HuH-7.5 (cell line): ENCODE data around the gene FANCD2.
"Not testable (repeated sequence)": the region's sequence is repeated elsewhere in the genome, so short reads cannot be mapped to it uniquely, and the experiment has no call there.

Source experiments
- DNase-seq: peaks from one replicate; pipeline ENCODE4 v3.0.0; 2011; ENCODE audit warnings: low spot score

Gene FANCD2

DNA sequence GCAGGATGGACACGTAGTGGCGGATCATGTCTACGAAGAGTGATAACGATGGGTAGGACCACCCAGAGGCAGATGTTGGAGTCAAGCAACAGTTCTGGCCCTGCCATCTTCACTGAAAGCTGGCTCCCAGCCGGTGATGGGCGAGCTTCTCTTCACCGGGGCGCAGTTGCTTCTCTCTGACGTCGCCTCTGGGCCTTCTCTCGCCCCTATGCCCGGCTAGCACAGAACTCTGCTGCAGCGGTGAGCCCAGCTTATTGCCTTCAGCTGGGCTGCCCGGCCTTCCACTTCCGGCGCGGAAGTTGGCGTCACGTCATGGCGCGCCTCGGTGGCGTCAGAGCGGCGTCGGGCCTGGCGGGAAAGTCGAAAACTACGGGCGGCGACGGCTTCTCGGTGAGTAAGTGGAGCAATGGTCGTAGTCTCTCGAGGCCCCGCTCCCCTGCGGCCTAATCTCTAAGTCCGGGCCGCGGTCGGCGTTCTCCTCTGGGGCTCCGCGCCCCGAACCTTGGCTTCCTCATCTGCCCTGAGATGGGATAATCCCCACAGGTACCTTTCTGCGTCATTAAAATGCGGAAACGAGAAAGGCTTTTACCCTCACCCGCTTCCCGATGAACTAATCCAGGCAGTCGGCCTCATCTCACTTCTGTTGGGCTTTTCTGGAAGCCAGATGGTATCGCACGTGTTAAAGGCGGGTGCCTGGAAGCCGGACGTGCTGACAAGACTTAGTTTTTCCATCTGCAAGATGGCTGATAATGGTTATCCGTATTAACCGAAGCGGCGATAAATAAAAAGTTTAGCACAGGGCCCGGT, at the start of gene FANCD2:
FANCD2 (plus strand) TSS at position 354 of the 807 bp plus-strand sequence. CDS start 2,221 bp downstream, outside the sequence.
- DNase-seq: peak; percentile 84

DNA sequence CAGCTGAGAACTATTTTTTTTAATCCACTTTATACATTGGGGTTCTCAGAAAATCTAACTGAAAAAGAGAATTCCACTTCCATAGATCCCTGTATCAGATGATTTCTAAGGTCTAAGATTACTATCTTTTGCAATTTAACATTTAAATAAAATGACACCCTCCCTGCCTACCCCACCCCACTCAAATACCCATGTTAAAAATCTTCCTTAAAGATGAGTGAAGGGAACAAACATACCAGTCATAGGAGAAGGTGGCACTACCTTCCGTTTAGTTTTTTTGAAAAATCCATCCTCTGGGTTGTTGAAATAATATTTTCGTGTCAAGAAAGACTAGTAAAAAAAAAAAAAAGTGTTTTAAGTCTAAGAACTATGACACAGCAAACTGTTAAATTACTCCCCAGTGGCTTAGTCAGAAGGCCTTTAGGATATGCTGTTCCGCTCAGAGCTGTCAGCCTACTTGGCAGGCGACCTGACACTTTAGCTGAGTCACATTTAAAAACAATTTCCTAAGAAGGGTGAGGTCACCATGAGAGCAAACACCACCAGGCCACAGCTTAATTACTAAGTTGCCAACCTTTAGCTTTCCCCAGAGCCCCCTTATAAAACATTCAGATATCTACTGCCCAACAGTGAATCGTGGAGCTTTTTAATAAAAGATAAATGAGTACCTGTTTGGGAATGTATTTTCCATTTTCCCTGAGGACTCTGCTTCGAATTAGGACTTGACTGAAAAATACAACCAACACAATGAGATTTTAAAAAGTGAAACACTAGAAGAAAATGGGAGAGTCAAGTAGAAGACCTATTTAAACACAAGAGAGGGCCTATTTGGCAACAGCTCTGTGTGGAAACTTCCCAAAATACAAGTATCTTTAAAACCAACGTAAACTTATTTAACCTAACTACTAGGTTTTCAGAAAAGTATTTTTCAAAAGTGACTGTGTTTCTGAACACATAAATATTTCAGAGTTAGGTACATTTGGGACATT, 49.2 kb upstream of the FANCD2 start:
- DNase-seq: peak; percentile 58

DNA sequence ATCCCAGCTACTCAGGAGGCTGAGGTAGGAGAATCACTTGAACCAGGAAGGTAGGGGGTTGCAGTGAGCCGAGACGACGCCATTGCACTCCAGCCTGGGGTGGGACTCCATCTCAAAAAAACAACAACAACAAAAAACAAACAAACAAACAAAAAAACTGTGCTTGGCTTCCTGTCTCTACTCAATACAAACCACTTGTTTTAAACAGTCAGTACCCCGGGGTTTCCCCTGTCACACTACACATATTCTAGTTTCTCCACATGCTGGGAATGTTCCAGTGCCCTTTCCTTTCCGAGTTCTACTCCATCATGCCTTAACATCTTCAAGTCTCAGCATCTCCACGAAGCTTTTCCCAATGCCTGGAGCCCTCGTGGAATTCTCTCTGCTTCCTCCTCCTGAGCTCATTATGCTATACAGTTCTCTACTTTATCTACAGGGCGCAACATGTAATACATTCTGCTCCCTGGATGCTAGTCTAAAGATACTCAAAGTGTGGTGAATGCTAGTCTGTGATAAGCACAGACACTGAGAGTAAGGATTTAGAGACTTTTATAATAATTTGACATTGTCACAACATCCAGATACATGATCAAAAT, 47.4 kb upstream of the FANCD2 start:
- no peak for DNase-seq

DNA sequence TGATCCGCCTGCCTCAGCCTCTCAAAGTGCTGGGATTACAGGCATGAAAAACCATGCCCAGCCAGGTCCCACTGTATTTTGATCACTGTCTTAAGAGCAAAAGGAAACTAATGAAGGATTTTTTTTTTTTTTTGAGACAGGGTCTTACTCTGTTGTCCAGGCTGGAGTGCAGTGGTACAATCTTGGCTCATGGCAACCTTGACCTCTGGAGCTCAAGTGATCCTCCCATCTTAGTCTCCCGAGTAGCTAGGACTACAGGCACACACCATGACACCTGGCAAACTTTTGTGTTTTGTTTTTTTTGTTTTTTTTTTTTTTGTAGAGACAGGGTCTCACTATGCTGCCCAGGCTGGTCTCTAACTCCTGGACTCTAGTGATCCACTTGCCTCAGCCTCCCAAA, 46.0 kb upstream of the FANCD2 start:
- no peak for DNase-seq

DNA sequence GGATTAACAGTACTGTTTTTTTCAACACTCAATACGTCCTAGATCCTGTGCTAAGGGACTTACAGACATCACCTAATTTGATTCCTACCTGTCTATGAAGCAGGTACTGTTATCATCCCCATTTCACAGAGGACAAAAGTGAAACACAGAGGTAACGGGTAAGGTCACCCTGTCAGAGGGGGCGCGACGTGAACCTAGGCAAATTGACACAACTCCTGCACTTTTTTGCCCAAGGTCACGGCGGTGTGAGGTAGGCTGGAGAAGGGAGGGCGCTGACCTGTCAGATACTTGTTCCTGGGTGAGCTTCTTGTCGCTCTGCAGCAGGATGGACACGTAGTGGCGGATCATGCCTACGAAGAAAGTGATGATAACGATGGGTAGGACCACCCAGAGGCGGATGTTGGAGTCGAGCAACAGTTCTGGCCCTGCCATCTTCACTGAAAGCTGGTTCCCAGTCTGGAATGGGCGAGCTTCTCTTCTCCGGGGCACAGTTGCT, 40.0 kb upstream of the FANCD2 start:
- DNase-seq: no peak

DNA sequence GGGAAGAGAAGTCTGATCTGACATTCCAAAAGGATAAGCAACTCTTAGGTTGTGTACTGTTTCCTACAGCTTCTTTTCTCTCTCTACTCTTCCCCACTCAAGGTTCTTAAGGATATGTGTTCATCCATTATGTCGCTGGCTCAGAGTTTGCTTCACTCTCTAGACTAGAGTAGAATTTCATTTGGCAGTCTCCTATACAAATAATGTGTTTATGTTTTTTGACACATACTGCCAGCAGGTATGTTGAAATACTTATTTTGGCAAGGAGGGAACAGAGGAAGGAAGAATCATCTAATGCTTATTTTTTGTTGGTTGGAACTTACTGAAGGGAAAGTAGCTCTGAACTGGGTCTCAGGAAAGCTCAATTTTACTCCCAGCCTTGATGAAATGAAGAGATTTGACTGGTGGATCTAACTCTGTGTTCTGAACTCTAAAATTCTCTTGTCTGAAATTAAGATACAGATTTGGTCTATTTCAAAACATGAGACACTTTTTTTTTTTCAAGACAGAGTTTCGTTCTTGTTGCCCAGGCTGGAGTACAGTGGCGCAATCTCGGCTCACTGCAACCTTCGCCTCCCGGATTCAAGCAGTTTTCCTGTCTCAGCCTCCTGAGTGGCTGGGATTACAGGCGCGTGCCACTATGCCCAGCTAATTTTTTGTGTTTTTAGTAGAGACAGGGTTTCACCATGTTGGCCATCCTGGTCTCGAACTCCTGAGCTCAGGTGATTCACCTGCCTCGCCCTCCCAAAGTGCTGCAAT, 32.0 kb upstream of the FANCD2 start:
- DNase-seq: no peak

DNA sequence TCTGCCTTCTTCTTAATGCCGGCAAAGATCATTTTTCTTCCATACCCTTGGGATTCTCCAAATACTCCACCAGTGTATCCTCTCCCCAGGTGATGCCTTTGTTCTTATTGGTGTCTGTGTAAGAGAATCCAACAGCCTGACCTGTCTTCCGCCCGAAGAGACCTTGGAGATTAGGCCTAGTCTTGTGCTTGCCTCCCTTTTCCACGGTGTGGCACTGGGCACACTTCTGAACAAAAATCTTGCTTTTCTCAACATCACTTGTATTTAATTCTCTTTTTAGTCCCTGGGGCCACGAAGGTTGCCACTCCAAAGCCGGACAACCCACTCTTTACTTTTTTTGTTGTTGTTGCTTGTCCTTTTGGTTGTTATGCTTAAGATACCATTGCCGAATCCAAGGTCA, 25.6 kb upstream of the FANCD2 start:
- no peak for DNase-seq

DNA sequence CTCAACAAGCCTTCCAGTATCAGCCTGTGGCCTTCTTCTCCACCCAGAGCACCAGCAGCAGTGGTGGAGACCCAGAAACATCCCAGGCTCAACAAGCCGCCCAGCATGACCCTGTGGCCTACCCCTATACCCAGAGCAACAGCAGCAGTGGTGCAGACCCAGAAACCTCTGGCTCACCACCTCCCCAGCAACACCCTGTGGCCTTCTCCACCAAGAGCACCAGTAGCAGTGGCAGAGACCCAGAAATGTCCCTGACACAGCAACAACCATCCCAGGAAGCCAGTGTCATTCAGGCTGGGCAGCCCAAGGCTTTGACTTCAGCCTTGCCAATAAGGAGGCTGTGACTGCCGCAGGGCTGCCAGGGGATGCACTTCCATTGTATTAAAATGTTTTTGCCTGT, 23.3 kb upstream of the FANCD2 start:
- no peak for DNase-seq

DNA sequence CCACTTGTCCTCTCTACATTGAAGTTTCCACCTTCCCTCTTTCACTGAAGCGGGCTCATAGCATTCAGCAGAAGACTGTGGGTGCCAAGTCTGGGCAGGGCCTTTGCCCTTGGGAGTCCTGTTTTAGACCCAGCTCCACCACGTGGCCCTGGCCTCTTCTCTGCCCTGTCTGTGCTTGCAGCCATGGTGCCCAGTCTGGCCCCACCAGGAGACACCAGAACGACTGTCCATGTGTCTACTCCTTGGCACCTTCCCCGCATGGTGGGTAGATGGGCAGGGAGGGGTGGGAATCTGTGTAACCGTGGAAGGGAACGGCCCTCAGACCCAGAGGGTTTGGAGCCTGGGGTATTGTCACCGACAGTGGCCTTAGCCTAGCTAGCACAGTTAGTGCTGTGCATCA, 21.7 kb upstream of the FANCD2 start:
- no peak for DNase-seq

DNA sequence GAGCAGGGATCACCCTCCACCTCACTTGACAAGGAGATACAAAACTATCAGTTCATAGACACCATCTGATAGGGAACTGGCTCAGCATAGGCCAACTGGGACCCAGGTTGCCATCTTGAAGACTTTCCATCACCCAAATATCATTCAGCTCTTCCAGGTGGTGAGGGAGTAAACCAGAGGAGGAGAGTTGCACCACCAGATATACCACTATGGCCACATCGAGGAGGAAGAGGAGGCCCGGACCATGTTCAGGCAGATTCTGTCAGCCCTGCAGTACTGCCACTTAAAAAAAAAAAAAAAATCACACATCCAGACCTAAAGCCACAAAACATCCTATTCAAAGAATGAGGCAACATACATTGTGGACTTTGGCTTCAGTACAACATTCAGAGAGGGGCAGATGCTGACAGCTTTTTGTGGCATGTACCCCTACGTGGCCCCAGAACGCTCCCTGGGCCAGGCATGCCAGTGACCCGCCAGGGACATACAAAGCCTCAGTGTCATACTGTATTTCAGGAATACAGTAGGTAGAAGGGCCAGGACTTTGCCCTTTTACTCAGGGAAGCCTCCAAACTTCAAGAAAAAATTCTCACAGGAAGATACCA, 21.2 kb upstream of the FANCD2 start:
- no peak for DNase-seq

DNA sequence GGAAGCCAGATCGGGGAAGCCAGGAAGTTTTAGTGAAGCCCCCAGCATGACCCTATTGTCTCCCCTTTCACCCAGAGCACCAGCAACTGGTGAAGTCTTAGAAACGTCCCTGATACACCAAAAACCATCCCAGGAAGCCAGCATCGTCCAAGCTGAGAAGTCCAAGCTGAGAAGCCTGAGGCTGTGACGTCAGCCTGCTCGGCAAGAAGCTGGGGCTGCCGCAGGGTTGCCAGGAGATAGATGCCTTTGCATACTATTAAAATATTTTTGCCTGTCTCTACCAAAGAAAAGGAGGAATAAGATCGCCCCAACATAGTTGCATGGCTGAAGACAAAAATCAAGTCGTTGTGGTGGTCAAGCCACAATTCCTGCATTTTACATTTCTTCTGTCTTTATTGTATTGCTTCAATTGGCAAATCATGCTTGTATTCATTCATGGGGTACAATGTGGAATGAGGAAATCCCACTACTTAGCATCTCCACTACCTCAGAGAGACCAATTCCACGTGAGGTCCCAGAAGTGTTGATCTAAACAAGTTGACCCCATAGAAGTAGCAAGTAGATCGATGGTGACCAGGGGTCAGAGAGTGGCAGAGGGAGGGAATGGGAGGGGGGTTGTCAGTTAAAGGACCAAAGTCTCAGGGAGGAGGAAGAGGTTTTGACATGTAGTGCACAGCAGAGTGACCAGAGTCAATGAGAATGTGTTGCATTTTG, 20.0 kb upstream of the FANCD2 start:
- DNase-seq: no peak

DNA sequence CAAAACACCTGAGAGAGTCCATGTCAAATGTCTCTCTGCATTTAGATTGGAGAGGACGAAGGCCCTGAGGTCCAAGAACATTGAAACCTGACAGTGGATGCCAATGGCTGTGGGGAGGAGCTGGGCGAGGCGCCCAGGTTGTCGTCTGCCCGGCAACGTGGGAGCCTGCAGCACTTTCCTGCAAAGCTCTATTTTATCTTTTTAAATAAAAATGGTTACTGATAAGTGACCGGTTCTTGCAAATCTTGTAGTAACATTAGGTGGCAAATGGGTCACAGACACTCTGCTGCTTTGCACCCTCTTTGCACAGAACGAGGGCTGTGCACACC, 19.5 kb upstream of the FANCD2 start:
- DNase-seq: no peak

DNA sequence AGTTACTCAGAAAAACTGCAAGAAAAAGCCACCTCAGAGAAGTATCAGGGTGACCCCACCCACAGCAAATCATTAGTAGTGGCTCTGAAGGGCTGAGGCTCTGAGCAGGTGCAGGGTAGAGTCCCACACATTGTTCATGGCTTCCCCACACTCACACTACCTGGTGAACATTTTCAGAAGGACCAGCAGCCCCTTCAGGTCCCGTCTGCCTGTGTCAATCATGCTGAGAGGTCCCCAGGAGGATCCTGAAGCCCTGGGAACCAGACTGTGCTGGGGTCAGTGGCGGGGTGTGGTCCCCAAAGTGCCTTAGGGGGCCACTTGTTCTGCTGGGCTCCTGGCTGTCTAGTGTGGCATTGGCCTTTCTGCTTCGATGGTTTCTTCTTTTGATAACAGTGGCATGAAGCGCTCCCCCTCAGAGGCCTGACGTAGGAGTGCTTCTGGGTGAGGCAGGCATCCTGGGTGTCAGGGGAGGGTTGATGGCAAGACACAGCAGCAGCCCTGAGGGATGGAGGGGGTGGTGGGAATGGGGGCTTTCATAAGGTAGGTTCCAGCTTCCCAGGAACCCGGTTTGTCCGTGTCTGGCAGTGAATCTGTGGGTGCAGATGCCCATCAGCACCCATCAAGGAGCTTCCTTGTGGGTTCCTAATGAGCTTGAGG, 19.0 kb upstream of the FANCD2 start:
- no peak for DNase-seq

DNA sequence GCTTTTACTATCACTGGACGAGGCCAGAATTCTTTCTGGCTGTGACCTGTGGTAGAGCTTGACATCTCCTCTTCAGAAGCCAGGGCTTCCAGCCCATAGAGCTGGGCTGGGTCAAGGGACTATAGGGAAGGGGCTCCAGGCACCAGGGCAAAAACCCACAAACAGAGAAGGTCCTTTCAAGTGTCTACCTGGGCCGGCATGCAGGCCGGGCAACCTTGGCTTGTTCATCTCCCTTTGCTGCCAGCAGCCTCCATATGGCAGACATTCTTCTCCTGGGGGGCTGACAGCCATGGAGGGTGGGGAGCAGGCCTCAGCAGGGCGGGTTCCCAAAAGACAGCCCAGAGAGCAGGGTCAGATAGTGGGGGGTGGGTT, 18.0 kb upstream of the FANCD2 start:
- not testable (repeated sequence) for DNase-seq

DNA sequence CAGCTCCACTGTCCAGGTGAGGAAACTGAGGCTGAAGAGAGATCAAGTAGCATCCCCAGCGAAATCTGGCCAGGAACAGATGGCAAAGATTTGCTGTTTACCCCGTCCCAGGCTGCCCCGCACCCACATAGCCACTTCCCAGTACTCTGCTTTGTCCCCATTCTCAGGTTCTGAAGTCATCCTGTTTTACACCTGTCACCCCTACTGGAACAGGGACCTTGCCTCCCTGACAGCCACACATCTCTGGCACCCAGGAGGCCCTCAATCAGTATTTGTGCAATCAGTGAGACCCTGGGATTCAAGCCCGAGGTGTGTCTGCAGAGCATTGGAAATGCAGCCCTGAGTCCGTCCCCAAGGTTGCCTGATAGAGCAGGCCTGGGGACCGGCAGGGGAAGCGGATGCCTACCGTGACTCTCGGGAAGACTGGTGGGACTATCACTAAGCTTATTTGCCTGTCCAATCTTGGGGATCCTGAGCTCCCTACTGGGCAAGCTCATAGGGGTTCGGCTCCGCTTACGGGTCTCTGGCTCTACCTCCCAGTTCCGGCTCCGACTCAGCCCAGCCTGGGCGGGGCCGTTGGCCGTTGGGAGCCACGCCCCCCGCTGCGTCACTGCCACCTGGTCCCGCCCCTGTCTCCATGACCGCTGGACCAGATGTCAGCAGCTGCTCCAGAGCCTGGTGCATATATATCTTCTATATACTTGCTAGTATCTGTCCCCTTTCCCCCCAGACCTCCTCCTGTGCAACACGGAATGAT, 17.5 kb upstream of the FANCD2 start:
- peak; percentile 82 for DNase-seq

DNA sequence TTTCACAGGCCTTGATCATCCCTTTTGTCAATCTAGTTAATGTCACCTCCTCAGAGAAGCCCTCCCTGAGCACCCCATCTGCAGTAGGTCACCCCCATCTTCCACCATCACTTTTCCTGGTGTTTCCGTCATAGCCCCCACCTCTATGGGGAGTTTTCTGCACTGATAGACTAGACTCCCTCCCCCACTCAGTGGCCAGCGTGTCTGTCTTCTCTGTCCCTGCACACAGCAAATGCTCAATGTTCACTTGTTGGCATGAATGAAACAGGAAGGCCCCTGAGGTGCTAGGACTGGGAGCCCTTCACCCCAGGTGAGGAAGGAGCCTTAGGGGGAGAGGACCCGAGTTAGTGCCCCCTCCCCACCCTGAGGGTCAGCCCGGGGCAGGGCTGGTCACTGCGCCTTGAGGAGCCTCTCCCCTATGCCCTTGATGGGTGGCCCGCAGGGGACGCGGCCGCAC, 15.8 kb upstream of the FANCD2 start:
- no peak for DNase-seq

DNA sequence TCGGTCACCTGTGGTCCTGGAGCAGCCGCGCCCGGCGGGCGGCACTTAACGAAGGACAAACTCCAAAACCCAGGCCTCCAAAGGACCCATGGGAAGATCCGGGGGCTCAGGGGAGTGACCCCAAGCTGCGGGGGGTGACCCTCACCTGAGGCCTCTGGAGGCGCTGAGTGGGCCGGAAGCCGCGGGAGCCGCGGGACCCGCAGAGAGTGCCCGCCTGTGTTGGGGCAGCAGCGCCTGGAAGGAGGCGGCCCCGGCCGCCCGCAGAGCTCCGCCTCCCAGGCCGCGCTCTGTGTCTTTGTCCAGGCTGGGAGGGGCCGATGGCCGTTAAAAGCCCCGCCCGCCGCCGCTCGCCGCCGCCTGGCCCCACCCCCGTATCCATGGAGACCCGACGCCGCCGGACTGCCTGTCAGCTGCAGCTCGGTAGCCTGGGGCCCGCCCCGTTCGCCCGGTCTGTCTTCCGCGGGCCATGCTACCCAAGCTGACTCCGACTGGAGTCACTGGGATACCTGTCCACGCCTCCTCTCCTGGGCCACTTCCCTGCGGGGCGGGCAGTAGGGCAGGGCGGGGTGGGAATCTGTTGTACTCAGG, 15.3 kb upstream of the FANCD2 start:
- peak; percentile 95 for DNase-seq

DNA sequence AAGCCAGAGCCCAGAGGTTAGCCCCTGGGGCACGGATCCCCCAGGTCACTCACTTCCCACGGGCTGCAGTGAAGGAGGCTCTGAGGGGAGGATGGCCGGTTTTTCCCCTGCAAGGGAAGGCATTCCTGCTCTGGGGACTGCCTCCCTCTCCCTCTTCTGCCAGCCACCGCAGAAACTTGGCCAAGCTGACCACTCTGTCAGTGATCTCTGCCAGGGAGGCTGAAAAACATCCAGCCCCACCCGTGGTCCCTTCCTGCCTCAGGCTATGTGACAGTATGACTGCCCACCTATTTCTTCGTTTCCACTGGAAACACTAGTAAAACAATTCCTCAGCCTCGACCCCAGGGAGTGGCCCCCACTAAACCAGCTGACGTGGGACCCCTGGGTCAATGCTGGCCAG, 14.6 kb upstream of the FANCD2 start:
- DNase-seq: no peak

DNA sequence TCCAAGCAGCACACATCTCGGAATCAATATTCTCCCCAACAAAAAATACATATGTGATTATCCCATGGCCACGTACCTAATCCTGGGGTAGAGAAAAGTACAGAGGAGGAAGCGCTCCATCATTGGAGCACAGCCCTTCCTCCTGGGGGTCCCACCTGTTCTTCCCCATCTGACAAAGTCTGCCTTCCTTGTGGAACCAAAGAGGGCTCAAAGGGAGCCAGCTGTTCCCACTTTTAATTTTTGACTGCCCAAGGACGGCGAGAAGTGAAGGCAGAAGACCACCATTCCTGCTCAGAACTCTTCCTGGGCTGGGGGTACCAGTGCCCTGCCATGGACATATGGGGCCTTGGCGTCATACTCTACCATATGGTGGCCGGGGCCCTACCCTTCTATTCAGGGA, 14.1 kb upstream of the FANCD2 start:
- no peak for DNase-seq
